Retina (tissue), 1 donor: Measurements from ENCODE around the gene DLX5.

Source experiments
- DNase-seq: peaks from one replicate; pipeline ENCODE4 v3.0.0-alpha.2; 2016

Gene DLX5

DNA sequence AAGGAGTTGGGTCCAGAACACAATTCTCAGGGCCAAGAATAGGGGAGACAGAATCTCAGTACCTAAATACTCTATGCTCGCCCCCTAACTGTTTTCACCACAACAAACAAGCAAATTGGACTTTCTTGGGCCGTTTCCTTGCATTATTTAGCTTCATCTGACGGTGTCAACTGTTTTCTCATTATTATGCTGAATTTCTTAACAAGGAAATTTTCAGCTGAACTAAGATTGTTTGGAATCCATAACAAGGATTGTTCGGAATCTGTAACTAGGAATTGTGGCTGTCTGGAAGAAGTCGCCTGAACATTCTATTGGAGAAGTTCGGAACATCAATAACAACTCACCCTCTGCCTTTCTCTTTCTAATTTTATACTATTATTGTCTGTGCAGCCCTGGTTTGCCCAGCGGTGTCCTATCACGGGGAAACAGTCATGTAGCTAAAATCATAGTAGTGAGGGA, 34.7 kb downstream of the DLX5 start:
- peak; percentile 32 for DNase-seq

DNA sequence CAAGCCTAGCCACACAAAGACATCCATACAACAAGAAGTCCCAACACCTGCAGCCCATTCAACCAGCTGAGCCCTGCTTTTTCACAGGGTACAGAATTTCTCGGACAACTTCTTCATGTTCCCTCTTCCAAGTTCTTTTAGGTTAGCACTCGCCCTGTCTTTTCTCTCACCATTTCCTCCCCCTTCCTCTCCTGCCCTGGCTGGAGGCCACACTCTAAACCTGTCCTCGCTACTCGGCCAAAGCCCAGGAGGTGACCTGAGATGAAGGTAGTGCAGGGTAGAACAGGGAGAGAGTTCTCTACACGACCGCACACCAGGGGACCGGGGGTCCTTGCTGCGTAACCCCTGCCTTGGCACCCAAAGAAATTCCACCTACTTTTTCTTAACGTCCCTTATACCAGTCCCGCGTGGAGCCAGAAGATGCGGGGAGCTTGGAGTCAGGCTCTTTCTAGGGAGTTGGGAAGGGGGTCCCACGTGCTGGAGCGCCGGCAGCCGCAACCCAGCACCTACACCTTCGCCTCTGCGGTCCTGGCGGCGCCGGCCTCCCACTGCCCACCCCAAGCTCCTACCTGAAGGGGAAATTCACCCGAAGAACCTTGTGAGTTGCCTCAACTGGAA, 35.3 kb downstream of the DLX5 start:
- DNase-seq: peak; percentile 48

DNA sequence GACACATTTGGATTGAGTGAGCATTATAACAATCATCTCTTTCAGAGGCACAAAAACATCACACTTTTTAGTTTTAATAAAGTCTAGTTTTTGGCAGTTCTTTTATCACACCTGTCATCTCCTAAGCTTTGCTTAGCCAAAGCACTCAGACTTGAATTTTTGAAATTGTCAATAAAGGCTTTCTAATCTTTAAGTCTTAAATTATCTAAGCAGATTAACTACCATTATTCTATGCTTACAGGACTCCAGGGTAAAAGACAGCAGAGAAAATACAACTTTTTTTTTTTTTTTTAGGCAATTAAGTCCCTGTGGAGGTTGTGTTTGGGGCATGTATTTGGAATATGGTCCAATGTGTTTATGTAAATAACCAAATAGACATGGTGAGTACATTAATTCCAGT, 36.9 kb downstream of the DLX5 start:
- DNase-seq: no peak

GRCh38 chr7:96986901-96987300, 37.7 kb downstream of the DLX5 start:
- DNase-seq: no peak

DNA sequence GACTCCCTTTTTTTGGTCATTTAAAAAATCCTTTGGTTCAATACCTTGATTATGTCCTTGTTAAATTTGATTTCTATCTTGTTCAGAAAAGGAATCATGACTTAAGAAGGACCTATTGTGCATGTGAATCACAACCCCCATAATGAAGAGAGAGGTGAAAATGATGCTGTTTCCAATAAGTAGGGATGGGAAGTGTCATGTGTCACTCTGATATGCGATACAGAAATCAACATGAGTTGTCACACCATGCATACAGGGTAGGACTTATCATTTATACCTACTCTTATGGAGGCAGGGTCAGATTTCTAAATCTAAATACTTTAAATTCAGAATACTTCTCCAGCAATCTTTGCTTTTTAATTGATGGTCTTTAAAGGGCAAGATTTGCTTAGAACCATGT, 38.6 kb downstream of the DLX5 start:
- no peak for DNase-seq

DNA sequence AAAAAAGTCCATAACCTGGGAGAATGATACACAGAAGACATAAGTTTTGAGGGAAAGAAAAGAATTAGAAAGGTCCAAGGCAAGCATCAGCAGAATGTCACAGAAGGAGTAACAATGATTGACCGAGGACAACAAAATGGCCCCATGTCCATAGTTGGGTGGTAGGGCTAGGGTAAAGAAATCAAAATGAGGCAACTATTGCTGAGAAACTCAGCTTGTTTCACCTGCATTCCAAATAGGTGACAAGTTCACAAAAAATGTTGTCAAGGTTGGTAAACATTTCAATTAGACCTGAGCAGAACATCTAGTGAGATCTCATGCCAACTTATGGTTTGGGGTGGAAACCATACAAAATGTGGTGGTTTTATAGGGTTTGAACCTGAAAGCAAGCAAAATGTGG, 42.0 kb downstream of the DLX5 start:
- no peak for DNase-seq

GRCh38 chr7:96979551-96980276, 44.9 kb downstream of the DLX5 start:
- no peak for DNase-seq

GRCh38 chr7:96977445-96977844, 47.2 kb downstream of the DLX5 start:
- DNase-seq: no peak

DNA sequence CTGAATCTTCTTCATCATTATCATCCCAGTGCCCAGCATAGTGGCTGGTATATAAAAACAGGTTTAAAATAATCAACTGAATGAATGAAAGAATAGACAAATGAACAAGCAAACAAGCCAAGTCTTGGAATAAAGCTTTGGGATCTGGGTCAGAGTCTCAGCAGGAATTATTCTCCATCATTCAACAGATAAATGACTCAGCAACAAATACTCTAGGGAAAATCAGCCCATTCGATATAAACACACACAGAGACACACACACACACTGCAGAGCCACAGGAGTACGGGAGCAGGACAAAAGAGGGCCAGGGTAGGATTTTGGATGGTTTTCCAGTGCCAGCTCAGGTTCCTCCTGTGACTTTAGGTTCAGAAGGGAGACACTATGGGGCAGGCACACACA, 48.5 kb downstream of the DLX5 start:
- DNase-seq: no peak

GRCh38 chr7:96973986-96974385, 50.6 kb downstream of the DLX5 start:
- DNase-seq: no peak

GRCh38 chr7:96970739-96971138, 53.9 kb downstream of the DLX5 start:
- DNase-seq: no peak
